Caco-2 (cell line): ENCODE data around the gene ZRANB3. TPM values are rescaled to one million over a fixed set of nuclear protein-coding genes. Genes with fewer than 3 reads are reported as not detected.

Source experiments
- BruUV-seq: library from RNA; stranded (reverse); fragments of 400-500 nt; replicated peaks from 2 replicates; lab custom pipeline; 2021; lab: Mats Ljungman, UMichigan
- CTCF ChIA-PET: fragments of 300-600 bp; sonication (Branson Sonifier 250); formaldehyde crosslinking; loops from one replicate; lab custom pipeline; 2022; ENCODE audit warnings: antibody characterized with exemption; lab: Charles Lee
- POLR2A ChIA-PET: fragments of 300-600 bp; sonication (Branson Sonifier 250); formaldehyde crosslinking; loops from one replicate; lab custom pipeline; 2022; ENCODE audit warnings: antibody characterized with exemption; lab: Charles Lee
- DNase-seq, 2 experiments: peaks; one replicate each; pipeline versions ENCODE4 v3.0.0 to v3.0.0-alpha.2; 2020 to 2022
- H3K27me3 ChIP-seq: replicated peaks from 2 replicates; pipeline ENCODE4 v1.6.0; 2011; ENCODE audit warnings: low read length; ENCODE audit not compliant: control insufficient read depth, insufficient read depth
- H3K36me3 ChIP-seq: 2 replicates; pipeline ENCODE4 v1.5.1; 2011; ENCODE audit warnings: low read length; ENCODE audit not compliant: control insufficient read depth, insufficient read depth
- H3K4me1 ChIP-seq: fragments of 250-450 bp; sonication (Bioruptor Pico); 2 replicates; pipeline ENCODE4 v1.5.1; 2020; ENCODE audit warnings: mild to moderate bottlenecking
- H3K4me3 ChIP-seq: 2 replicates; pipeline ENCODE4 v1.5.1; 2011; ENCODE audit warnings: low read depth, mild to moderate bottlenecking, control low read depth, low read length
- H3K9me3 ChIP-seq: fragments of 250-450 bp; sonication (Bioruptor Pico); 2 replicates; pipeline ENCODE4 v1.5.1; 2020; ENCODE audit warnings: mild to moderate bottlenecking, moderate library complexity
- H3K27ac Mint-ChIP-seq: one replicate; pipeline ENCODE4 v1.8.0; 2022; ENCODE audit warnings: mixed read lengths; ENCODE audit not compliant: unreplicated experiment
- H3K27me3 Mint-ChIP-seq: one replicate; pipeline ENCODE4 v1.8.0; 2022; ENCODE audit warnings: mixed read lengths; ENCODE audit not compliant: insufficient read depth, unreplicated experiment
- H3K36me3 Mint-ChIP-seq: one replicate; pipeline ENCODE4 v1.8.0; 2022; ENCODE audit warnings: mild to moderate bottlenecking, mixed read lengths; ENCODE audit not compliant: insufficient read depth, unreplicated experiment
- H3K4me1 Mint-ChIP-seq: one replicate; pipeline ENCODE4 v1.8.0; 2022; ENCODE audit warnings: low read depth, mixed read lengths; ENCODE audit not compliant: unreplicated experiment
- H3K4me3 Mint-ChIP-seq: one replicate; pipeline ENCODE4 v1.8.0; 2022; ENCODE audit warnings: mild to moderate bottlenecking, moderate library complexity, mixed read lengths; ENCODE audit not compliant: unreplicated experiment
- H3K9me3 Mint-ChIP-seq: one replicate; pipeline ENCODE4 v1.8.0; 2022; ENCODE audit warnings: mixed read lengths; ENCODE audit not compliant: unreplicated experiment
- CTCF ChIP-seq, 2 experiments: fragments of 200-600 bp in 1 of 2; IDR thresholded peaks; 1 replicate in 1 of 2; 2 replicates in 1 of 2; pipeline versions ENCODE4 v1.5.1 to v1.8.0; 2011 to 2022; ENCODE audit warnings: antibody characterized with exemption in 1 of 2, control low read depth in 1 of 2, inconsistent platforms in 1 of 2, low read depth in 1 of 2, low read length in 1 of 2, mild to moderate bottlenecking in 1 of 2, moderate library complexity in 1 of 2; ENCODE audit not compliant: insufficient read depth in 1 of 2, severe bottlenecking in 1 of 2, unreplicated experiment in 1 of 2
- intact Hi-C: fragments of 100-400 bp; cut with micrococcal nuclease; formaldehyde crosslinking; loops from one replicate; pipeline ENCODE4 v1.10.0; 2022; ENCODE audit not compliant: unreplicated experiment
- total RNA-seq: library from RNA; stranded (reverse); gene quantifications from 2 replicates; pipeline ENCODE4 v1.2.3, GENCODE V29; 2022

The ZRANB3 gene
- total RNA-seq, 1 experiment from 2014 or later: 17.0 TPM

- H3K27ac Mint-ChIP-seq: no peak overlapping the region
Measured at GRCh38 chr2:135265960-135266490, 265.0 kb downstream of the ZRANB3 start.

GRCh38 chr2:135259123-135259522, 271.9 kb downstream of the ZRANB3 start:
- Histone ChIP-seq H3K4me1 (no peaks in the 10 kb centered on the region), H3K36me3 (no peaks in the 10 kb centered on the region), H3K9me3 (no peaks in the 10 kb centered on the region), H3K4me3 (no peak overlapping the region), H3K27me3 (no peaks in the 10 kb centered on the region)
- no peaks in the 10 kb centered on the region for H3K4me1 Mint-ChIP-seq
- intact Hi-C loops: no loop called here
- ChIA-PET CTCF (no interaction called here), POLR2A (no interaction called here)
- no peaks in the 10 kb centered on the region for H3K36me3 Mint-ChIP-seq
- TF ChIP-seq CTCF (IDR thresholded peaks at IDR 0.05; ENCODE audit: insufficient read depth in 1 of 2, low read depth in 1 of 2, low read length in 1 of 2, severe bottlenecking in 1 of 2, unreplicated experiment in 1 of 2): no peak
- H3K27ac Mint-ChIP-seq: no peak overlapping the region
- BruUV-seq: no TSS peak
- H3K4me3 Mint-ChIP-seq: no peak overlapping the region
- no peaks in the 10 kb centered on the region for H3K9me3 Mint-ChIP-seq
- no peaks in the 10 kb centered on the region for H3K27me3 Mint-ChIP-seq
- no peak for DNase-seq

More at GRCh38 chr2:135265960-135266490, 265.0 kb downstream of the ZRANB3 start:
- Histone ChIP-seq H3K27me3 (no peaks in the 10 kb centered on the region), H3K4me3 (no peak overlapping the region), H3K4me1 (peaks cover 11% of the 10 kb centered on the region; the same call in 1 of the 2 replicates), H3K9me3 (no peaks in the 10 kb centered on the region), H3K36me3 (no peaks in the 10 kb centered on the region)
- no peak for DNase-seq
- TF ChIP-seq CTCF (IDR thresholded peaks at IDR 0.05; ENCODE audit: insufficient read depth in 1 of 2, low read depth in 1 of 2, low read length in 1 of 2, severe bottlenecking in 1 of 2, unreplicated experiment in 1 of 2): no peak
- ChIA-PET POLR2A (no interaction called here), CTCF (no interaction called here)
- H3K36me3 Mint-ChIP-seq: no peaks in the 10 kb centered on the region
- H3K4me1 Mint-ChIP-seq: peaks cover 7% of the 10 kb centered on the region
- H3K27me3 Mint-ChIP-seq: no peaks in the 10 kb centered on the region
- intact Hi-C loops: no loop called here
- BruUV-seq: no TSS peak
- H3K4me3 Mint-ChIP-seq: no peak overlapping the region
- no peaks in the 10 kb centered on the region for H3K9me3 Mint-ChIP-seq

GRCh38 chr2:135258193-135258592, 272.8 kb downstream of the ZRANB3 start:
- no peaks in the 10 kb centered on the region for H3K36me3 Mint-ChIP-seq
- intact Hi-C loops: loop anchor here (1.0 kb wide), 1 partner anchor 254 kb away; no protein-coding TSS in a partner anchor
- H3K27ac Mint-ChIP-seq: no peak overlapping the region
- no TSS peak for BruUV-seq
- H3K9me3 Mint-ChIP-seq: no peaks in the 10 kb centered on the region
- Histone ChIP-seq H3K36me3 (no peaks in the 10 kb centered on the region), H3K9me3 (no peaks in the 10 kb centered on the region), H3K4me1 (no peaks in the 10 kb centered on the region), H3K27me3 (no peaks in the 10 kb centered on the region), H3K4me3 (no peak overlapping the region)
- DNase-seq: peak in 1 of 2 experiments; percentile 34
- H3K4me3 Mint-ChIP-seq: no peak overlapping the region
- CTCF ChIA-PET: no interaction called here
- POLR2A ChIA-PET: no interaction called here
- no peaks in the 10 kb centered on the region for H3K4me1 Mint-ChIP-seq
- TF ChIP-seq CTCF (IDR thresholded peaks at IDR 0.05; ENCODE audit: insufficient read depth in 1 of 2, low read depth in 1 of 2, low read length in 1 of 2, severe bottlenecking in 1 of 2, unreplicated experiment in 1 of 2): peak in 1 of 2 experiments; percentile 38
- no peaks in the 10 kb centered on the region for H3K27me3 Mint-ChIP-seq
